H9 (cell line): ENCODE results near the gene DTD1. TPM values are rescaled to one million over a fixed set of nuclear protein-coding genes. Genes with fewer than 3 reads are reported as not detected.

Source experiments
- DNase-seq: peaks from one replicate; pipeline ENCODE4 v3.0.0-alpha.2; 2017
- H2AFZ ChIP-seq: one replicate; pipeline ENCODE4 v1.6.1; 2013; ENCODE audit warnings: mild to moderate bottlenecking, low read length, control low read depth, moderate library complexity
- H2AK5ac ChIP-seq: 2 replicates; pipeline ENCODE4 v1.6.1; 2013; ENCODE audit warnings: low read length, control low read depth, mixed read lengths; ENCODE audit not compliant: insufficient read length
- H2BK120ac ChIP-seq: one replicate; pipeline ENCODE4 v1.6.1; 2013; ENCODE audit warnings: low read depth, mild to moderate bottlenecking, low read length, control low read depth, inconsistent platforms; ENCODE audit not compliant: poor library complexity, severe bottlenecking
- H2BK12ac ChIP-seq: 2 replicates; pipeline ENCODE4 v1.6.1; 2013; ENCODE audit warnings: low read length, control low read depth, mixed read lengths, low read depth; ENCODE audit not compliant: insufficient read length
- H2BK15ac ChIP-seq: 2 replicates; pipeline ENCODE4 v1.6.1; 2013; ENCODE audit warnings: low read depth, low read length, control low read depth
- H2BK20ac ChIP-seq: one replicate; pipeline ENCODE4 v1.6.1; 2013; ENCODE audit warnings: low read depth, mild to moderate bottlenecking, low read length, control low read depth, inconsistent platforms; ENCODE audit not compliant: poor library complexity, severe bottlenecking
- H2BK5ac ChIP-seq: 2 replicates; pipeline ENCODE4 v1.6.1; 2013; ENCODE audit warnings: low read length, control low read depth, mixed read lengths; ENCODE audit not compliant: insufficient read length
- H3K14ac ChIP-seq: 2 replicates; pipeline ENCODE4 v1.6.1; 2013; ENCODE audit warnings: low read length, control low read depth; ENCODE audit not compliant: insufficient read depth
- H3K18ac ChIP-seq: 2 replicates; pipeline ENCODE4 v1.6.1; 2013; ENCODE audit warnings: low read depth, mild to moderate bottlenecking, mixed read lengths, low read length, control low read depth; ENCODE audit not compliant: insufficient read length
- H3K23ac ChIP-seq: 2 replicates; pipeline ENCODE4 v1.6.1; 2013; ENCODE audit warnings: low read length, control low read depth, mixed read lengths, low read depth; ENCODE audit not compliant: insufficient read length
- H3K23me2 ChIP-seq: 2 replicates; pipeline ENCODE4 v1.6.1; 2013; ENCODE audit warnings: low read depth, mild to moderate bottlenecking, mixed read lengths, low read length, control low read depth; ENCODE audit not compliant: insufficient read length, poor library complexity, severe bottlenecking
- H3K27ac ChIP-seq: 2 replicates; pipeline ENCODE4 v1.5.1; 2013; ENCODE audit warnings: low read length, control low read depth, mixed read lengths, low read depth; ENCODE audit not compliant: insufficient read length
- H3K27me3 ChIP-seq: 2 replicates; pipeline ENCODE4 v1.6.1; 2013; ENCODE audit warnings: low read length, control low read depth, inconsistent platforms; ENCODE audit not compliant: insufficient read depth
- H3K4ac ChIP-seq: 2 replicates; pipeline ENCODE4 v1.6.1; 2013; ENCODE audit warnings: low read depth, mild to moderate bottlenecking, control low read depth, inconsistent platforms, low read length, moderate library complexity
- H3K4me1 ChIP-seq: 2 replicates; pipeline ENCODE4 v1.6.1; 2013; ENCODE audit warnings: low read length, control low read depth, inconsistent platforms; ENCODE audit not compliant: insufficient read depth
- H3K4me2 ChIP-seq: 2 replicates; pipeline ENCODE4 v1.6.1; 2013; ENCODE audit warnings: low read length, control low read depth, mixed read lengths; ENCODE audit not compliant: insufficient read length, insufficient read depth
- H3K56ac ChIP-seq: 2 replicates; pipeline ENCODE4 v1.6.1; 2013; ENCODE audit warnings: low read depth, mild to moderate bottlenecking, mixed read lengths, low read length, control low read depth; ENCODE audit not compliant: insufficient read length
- H3K79me1 ChIP-seq: 2 replicates; pipeline ENCODE4 v1.6.1; 2013; ENCODE audit warnings: low read depth, mild to moderate bottlenecking, moderate library complexity, low read length, control low read depth, inconsistent platforms; ENCODE audit not compliant: insufficient read depth, poor library complexity, severe bottlenecking
- H3K79me2 ChIP-seq: 2 replicates; pipeline ENCODE4 v1.6.1; 2013; ENCODE audit warnings: low read length, control low read depth, inconsistent platforms; ENCODE audit not compliant: insufficient read depth
- H3K9ac ChIP-seq: 2 replicates; pipeline ENCODE4 v1.6.1; 2013; ENCODE audit warnings: low read length, control low read depth, mixed read lengths; ENCODE audit not compliant: insufficient read length; ENCODE audit errors: extremely low read depth
- H3K9me3 ChIP-seq: one replicate; pipeline ENCODE4 v1.6.1; 2013; ENCODE audit warnings: low read depth, low read length, inconsistent platforms; ENCODE audit not compliant: control insufficient read depth
- H3T11ph ChIP-seq: one replicate; pipeline ENCODE4 v1.6.1; 2013; ENCODE audit warnings: mild to moderate bottlenecking, low read length, control low read depth, inconsistent platforms
- H4K20me1 ChIP-seq: one replicate; pipeline ENCODE4 v1.6.1; 2013; ENCODE audit not compliant: control insufficient read depth, insufficient read length, insufficient read depth
- H4K5ac ChIP-seq: 2 replicates; pipeline ENCODE4 v1.6.1; 2013; ENCODE audit warnings: low read depth, mild to moderate bottlenecking, mixed read lengths, low read length, control low read depth; ENCODE audit not compliant: insufficient read length
- H4K8ac ChIP-seq: replicated peaks from 2 replicates; pipeline ENCODE4 v1.6.1; 2013; ENCODE audit warnings: low read length, control low read depth, mixed read lengths, low read depth; ENCODE audit not compliant: insufficient read length
- H4K91ac ChIP-seq: 2 replicates; pipeline ENCODE4 v1.6.1; 2013; ENCODE audit warnings: low read depth, mild to moderate bottlenecking, moderate library complexity, mixed read lengths, low read length, control low read depth; ENCODE audit not compliant: insufficient read length
- H3K27ac Mint-ChIP-seq, 3 experiments: 2 replicates in 2 of 3; 3 replicates in 1 of 3; pipeline ENCODE4 v1.8.0; 2020 to 2021; ENCODE audit warnings: mixed read lengths in 3 of 3, mild to moderate bottlenecking in 1 of 3, moderate library complexity in 1 of 3
- H3K27me3 Mint-ChIP-seq: 2 replicates; pipeline ENCODE4 v1.8.0; 2021; ENCODE audit warnings: low read depth, mild to moderate bottlenecking, moderate library complexity, mixed read lengths
- H3K36me3 Mint-ChIP-seq, 3 experiments: 2 replicates in 2 of 3; 3 replicates in 1 of 3; pipeline ENCODE4 v1.8.0; 2020 to 2021; ENCODE audit warnings: low read depth in 3 of 3, mixed read lengths in 3 of 3; ENCODE audit not compliant: insufficient read depth in 1 of 3
- H3K4me1 Mint-ChIP-seq, 2 experiments: 2 replicates each; pipeline ENCODE4 v1.8.0; 2020; ENCODE audit warnings: mixed read lengths in 2 of 2
- H3K4me3 Mint-ChIP-seq, 2 experiments: 2 replicates in 1 of 2; 3 replicates in 1 of 2; pipeline ENCODE4 v1.8.0; 2020 to 2021; ENCODE audit warnings: mild to moderate bottlenecking in 2 of 2, mixed read lengths in 2 of 2, moderate library complexity in 1 of 2
- H3K9me3 Mint-ChIP-seq, 2 experiments: 2 replicates in 1 of 2; 3 replicates in 1 of 2; pipeline ENCODE4 v1.8.0; 2020; ENCODE audit warnings: mild to moderate bottlenecking in 2 of 2, mixed read lengths in 2 of 2, moderate library complexity in 1 of 2
- CTCF ChIP-seq: fragments of 200-600 bp; sonication (generic); conservative IDR thresholded peaks from 3 replicates; pipeline ENCODE4 v1.8.0; 2021; ENCODE audit warnings: antibody characterized with exemption, mild to moderate bottlenecking
- WGBS: extraction: QIAGEN DNeasy Blood & Tissue Kit; methylation state at CpG from one replicate; pipeline ENCODE4 v1.1.7; 2013; ENCODE audit warnings: missing lambda C conversion rate, low lambda C conversion rate, mixed read lengths; ENCODE audit not compliant: insufficient read length; ENCODE audit errors: extremely low coverage; 5-methylcytosine and 5-hydroxymethylcytosine counted together
- total RNA-seq: library from RNA; stranded (reverse); gene quantifications from 2 replicates; pipeline ENCODE4 v1.2.1, GENCODE V29; 2021

DTD1 gene
- total RNA-seq, 1 experiment from 2014 or later = 62.0 TPM

- Histone ChIP-seq H3T11ph (no peak overlapping the region), H2BK5ac (no peak overlapping the region), H3K9me3 (no peaks in the 10 kb centered on the region), H4K5ac (no peak overlapping the region), H3K4ac (no peak overlapping the region), H3K14ac (no peak overlapping the region), H3K18ac (no peak overlapping the region), H3K4me1 (no peaks in the 10 kb centered on the region), H2AK5ac (no peak overlapping the region), H2BK12ac (no peak overlapping the region), H3K4me2 (no peak overlapping the region), H3K27me3 (no peaks in the 10 kb centered on the region), H4K20me1 (no peaks in the 10 kb centered on the region), H3K23ac (no peak overlapping the region), H3K56ac (no peak overlapping the region), H3K27ac (no peak overlapping the region), H4K91ac (no peak overlapping the region), H4K8ac (no peak overlapping the region), H3K23me2 (no peaks in the 10 kb centered on the region), H3K9ac (no peak overlapping the region), H3K79me2 (no peaks in the 10 kb centered on the region), H3K79me1 (no peaks in the 10 kb centered on the region), H2AFZ (no peak overlapping the region), H2BK120ac (no peak overlapping the region), H2BK20ac (no peak overlapping the region), H2BK15ac (no peak overlapping the region)
- H3K27me3 Mint-ChIP-seq = no peaks in the 10 kb centered on the region; the same call in 1 of the 2 replicates
- H3K27ac Mint-ChIP-seq = no peak overlapping the region
- peaks cover 9 to 11% of the 10 kb centered on the region in 2 experiments; a peak in 4 of 5 replicates for H3K9me3 Mint-ChIP-seq
- H3K4me3 Mint-ChIP-seq = no peak overlapping the region
- peaks cover 15 to 16% of the 10 kb centered on the region in 2 experiments for H3K4me1 Mint-ChIP-seq
- peaks cover 2 to 11% (median 5%) of the 10 kb centered on the region in 3 experiments for H3K36me3 Mint-ChIP-seq
- no peak for DNase-seq
- WGBS = no CpG with 5 or more reads among the region's 1 CpG
- no peak for TF ChIP-seq CTCF
Measured at GRCh38 chr20:18722371-18722770, 134.5 kb downstream of the DTD1 start.
